Neural progenitor cell (in vitro differentiated cells): ENCODE results near the gene FHOD3.

Experiments used
- CTCF ChIP-seq: fragments of 200-600 bp; sonication (generic); IDR thresholded peaks from 2 replicates; pipeline ENCODE4 v1.5.1; 2017; ENCODE audit warnings: antibody characterized with exemption, mild to moderate bottlenecking
- EZH2 ChIP-seq: fragments of 200-600 bp; sonication (generic); IDR thresholded peaks from 2 replicates; pipeline ENCODE4 v1.6.1; 2017; ENCODE audit warnings: antibody characterized with exemption, mild to moderate bottlenecking, moderate library complexity
- EZH2phosphoT487 ChIP-seq: fragments of 200-600 bp; sonication (generic); IDR thresholded peaks from 2 replicates; pipeline ENCODE4 v1.6.1; 2017; ENCODE audit warnings: antibody characterized with exemption

- no peak for TF ChIP-seq CTCF
- TF ChIP-seq EZH2 = no peak
- no peak for TF ChIP-seq EZH2phosphoT487
These were observed 1.6 kb upstream of the FHOD3 start for GRCh38 chr18:36295880-36296301.
